ENCODE results near the gene C1QTNF1. TPM values are rescaled to one million over a fixed set of nuclear protein-coding genes. Genes with fewer than 3 reads are reported as not detected.

The C1QTNF1 gene
- polyA plus RNA-seq, 1 of the 3 experiments (the other 2 are of a cell fraction), result 14.3 TPM

GRCh38 chr17:79022507-79022991 is 1.4 kb upstream of the C1QTNF1 start:
- Histone ChIP-seq H3K79me2 (ENCODE audit: insufficient read depth) (no peaks in the 10 kb centered on the region), H3K27ac (ENCODE audit: low read depth in 2 of 2, low read length in 1 of 2) (no peak overlapping the region), H3K27me3 (ENCODE audit: insufficient read depth) (no peaks in the 10 kb centered on the region), H3K4me2 (no peak overlapping the region), H3K4me3 (ENCODE audit: low read depth in 2 of 2, low read length in 1 of 2) (no peak overlapping the region), H3K9ac (no peak overlapping the region), H2AFZ (ENCODE audit: low read depth) (no peak overlapping the region), H3K4me1 (ENCODE audit: control insufficient read depth in 1 of 2, insufficient read depth in 2 of 2, low read depth in 1 of 2, low read length in 1 of 2) (peaks cover 24 to 39% of the 10 kb centered on the region in 2 experiments), H4K20me1 (ENCODE audit: insufficient read depth) (no peaks in the 10 kb centered on the region), H3K9me3 (no peaks in the 10 kb centered on the region), H3F3A (replicated peaks; ENCODE audit: insufficient read depth) (no peaks in the 10 kb centered on the region), H3K36me3 (replicated peaks in 1 of 2; ENCODE audit: control insufficient read depth in 1 of 2, insufficient read depth in 2 of 2, low read length in 1 of 2) (no peaks in the 10 kb centered on the region), H3K9me2 (no peaks in the 10 kb centered on the region)
- ChIA-PET CTCF (interaction anchor here (0.7 to 22.0 kb wide), 12 partner anchors 10 to 507 kb away, joined by 3 to 405 read pairs (median 6); no protein-coding TSS in a partner anchor), POLR2A (interaction anchor here (0.9 kb wide), 1 partner anchor 13 kb away, joined by 3 read pairs; the partner anchor contains the start of gene CANT1)
- 97% methylated on average over 9 of the region's 9 CpGs for WGBS (ENCODE audit: low lambda C conversion rate)
- TF ChIP-seq SIN3A (IDR thresholded peaks at IDR 0.05; ENCODE audit: borderline replicate concordance, low read depth, low read length), result no peak
- no peak for TF ChIP-seq SMC3 (IDR thresholded peaks at IDR 0.05; ENCODE audit: low read depth, low read length)
- no peak for TF ChIP-seq EZH2phosphoT487 (IDR thresholded peaks at IDR 0.05; ENCODE audit: borderline replicate concordance, low read depth)
- no peak for TF ChIP-seq ZBTB33 (IDR thresholded peaks at IDR 0.05; ENCODE audit: borderline replicate concordance, low read depth)
- no peak for TF ChIP-seq NRF1 (IDR thresholded peaks at IDR 0.05; ENCODE audit: low read depth, low read length)
- no peak for TF ChIP-seq GABPA (IDR thresholded peaks at IDR 0.05; ENCODE audit: low read depth)
- no peak for DNase-seq

GRCh38 chr17:79023180-79023705 is 726 bp upstream of the C1QTNF1 start:
- Histone ChIP-seq H3K9ac (no peak overlapping the region), H3K27me3 (ENCODE audit: insufficient read depth) (no peaks in the 10 kb centered on the region), H3K4me2 (no peak overlapping the region), H3F3A (replicated peaks; ENCODE audit: insufficient read depth) (no peaks in the 10 kb centered on the region), H3K27ac (ENCODE audit: low read depth in 2 of 2, low read length in 1 of 2) (no peak overlapping the region), H2AFZ (ENCODE audit: low read depth) (no peak overlapping the region), H3K4me1 (ENCODE audit: control insufficient read depth in 1 of 2, insufficient read depth in 2 of 2, low read depth in 1 of 2, low read length in 1 of 2) (peaks cover 31 to 46% of the 10 kb centered on the region in 2 experiments), H3K9me2 (no peaks in the 10 kb centered on the region), H3K4me3 (ENCODE audit: low read depth in 2 of 2, low read length in 1 of 2) (no peak overlapping the region), H3K36me3 (replicated peaks in 1 of 2; ENCODE audit: control insufficient read depth in 1 of 2, insufficient read depth in 2 of 2, low read length in 1 of 2) (no peaks in the 10 kb centered on the region), H3K79me2 (ENCODE audit: insufficient read depth) (no peaks in the 10 kb centered on the region), H4K20me1 (ENCODE audit: insufficient read depth) (no peaks in the 10 kb centered on the region), H3K9me3 (no peaks in the 10 kb centered on the region)
- POLR2A ChIA-PET, result interaction anchor here (0.9 kb wide), 1 partner anchor 13 kb away, joined by 3 read pairs; the partner anchor contains the start of gene CANT1
- CTCF ChIA-PET, result interaction anchor here (1.0 to 22.0 kb wide), 10 partner anchors 9 to 369 kb away, joined by 3 to 405 read pairs (median 9); no protein-coding TSS in a partner anchor
- WGBS (ENCODE audit: low lambda C conversion rate), result 93% methylated on average over 12 of the region's 12 CpGs
- no peak for DNase-seq
- TF ChIP-seq RFX5 (IDR thresholded peaks at IDR 0.05; ENCODE audit: low read length) (no peak), FOXJ3 (CRISPR knock-in tag; IDR thresholded peaks at IDR 0.05) (no peak), REST (IDR thresholded peaks at IDR 0.05; ENCODE audit: low read depth, low read length) (no peak), ZBTB33 (IDR thresholded peaks at IDR 0.05; ENCODE audit: borderline replicate concordance, low read depth) (no peak), YY1 (IDR thresholded peaks at IDR 0.05; ENCODE audit: low read depth) (no peak), TAF1 (IDR thresholded peaks at IDR 0.05; ENCODE audit: borderline replicate concordance, low read depth, low read length) (no peak), EZH2phosphoT487 (IDR thresholded peaks at IDR 0.05; ENCODE audit: borderline replicate concordance, low read depth) (no peak), JUND (IDR thresholded peaks at IDR 0.05) (no peak), POLR2AphosphoS5 (IDR thresholded peaks at IDR 0.05; ENCODE audit: low read depth, low read length) (no peak), NFIC (IDR thresholded peaks at IDR 0.05; ENCODE audit: borderline replicate concordance) (no peak), CHD2 (IDR thresholded peaks at IDR 0.05; ENCODE audit: low read length, partially characterized antibody) (no peak), ELF1 (IDR thresholded peaks at IDR 0.05) (no peak)
- TF ChIP-seq, protein P1, sequence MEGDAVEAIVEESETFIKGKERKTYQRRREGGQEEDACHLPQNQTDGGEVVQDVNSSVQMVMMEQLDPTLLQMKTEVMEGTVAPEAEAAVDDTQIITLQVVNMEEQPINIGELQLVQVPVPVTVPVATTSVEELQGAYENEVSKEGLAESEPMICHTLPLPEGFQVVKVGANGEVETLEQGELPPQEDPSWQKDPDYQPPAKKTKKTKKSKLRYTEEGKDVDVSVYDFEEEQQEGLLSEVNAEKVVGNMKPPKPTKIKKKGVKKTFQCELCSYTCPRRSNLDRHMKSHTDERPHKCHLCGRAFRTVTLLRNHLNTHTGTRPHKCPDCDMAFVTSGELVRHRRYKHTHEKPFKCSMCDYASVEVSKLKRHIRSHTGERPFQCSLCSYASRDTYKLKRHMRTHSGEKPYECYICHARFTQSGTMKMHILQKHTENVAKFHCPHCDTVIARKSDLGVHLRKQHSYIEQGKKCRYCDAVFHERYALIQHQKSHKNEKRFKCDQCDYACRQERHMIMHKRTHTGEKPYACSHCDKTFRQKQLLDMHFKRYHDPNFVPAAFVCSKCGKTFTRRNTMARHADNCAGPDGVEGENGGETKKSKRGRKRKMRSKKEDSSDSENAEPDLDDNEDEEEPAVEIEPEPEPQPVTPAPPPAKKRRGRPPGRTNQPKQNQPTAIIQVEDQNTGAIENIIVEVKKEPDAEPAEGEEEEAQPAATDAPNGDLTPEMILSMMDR (IDR thresholded peaks at IDR 0.05), result no peak

All from SK-N-SH (cell line).